ENCODE measurements around the gene REV1.

REV1 gene

DNA sequence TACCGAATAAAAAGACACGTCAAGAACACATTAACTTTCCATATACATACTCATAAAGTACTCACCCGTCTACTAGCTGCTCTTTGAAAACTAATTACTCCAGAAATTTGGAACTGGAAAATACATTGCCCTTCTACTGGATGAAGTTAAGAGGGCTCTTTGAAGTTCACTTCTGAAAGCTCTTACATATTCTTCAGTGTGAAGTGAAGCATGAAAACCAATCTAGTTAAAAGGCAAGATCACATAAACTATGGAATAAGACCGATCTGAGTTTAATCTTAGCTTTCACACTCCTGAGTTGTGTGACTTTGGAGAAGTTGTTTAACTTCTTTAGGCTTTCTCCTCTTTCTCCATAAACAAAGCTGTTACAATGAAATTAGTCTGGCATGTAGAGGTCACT lies 38.5 kb downstream of the REV1 start:
- H3K27me3 ChIP-seq (replicated peaks in 2 of 5; ENCODE audit: control insufficient read depth in 4 of 5, insufficient read depth in 5 of 5, low read length in 4 of 5), result no peaks in the 10 kb centered on the region
- peaks cover 5 to 57% (median 29%) of the 10 kb centered on the region in 4 experiments for H3K36me3 ChIP-seq (ENCODE audit: control insufficient read depth in 4 of 4, insufficient read depth in 4 of 4, low read length in 3 of 4)
- ChIA-PET POLR2A (no interaction called here), CTCF (interaction anchor here (1.0 to 2.5 kb wide), 3 partner anchors 9 to 39 kb away, joined by 6 to 11 read pairs (median 9); partner anchors contain the start of gene REV1)
- 100% methylated on average over 2 of the region's 4 CpGs for WGBS (ENCODE audit: insufficient coverage)
- DNase-seq, result no peak
- H3K4me3 ChIP-seq (ENCODE audit: control insufficient read depth in 1 of 7, extremely low read depth in 1 of 7, insufficient read depth in 4 of 7, low read depth in 2 of 7, low read length in 6 of 7), result no peak overlapping the region
- no peaks in the 10 kb centered on the region for H3K4me1 ChIP-seq (ENCODE audit: control extremely low read depth in 1 of 4, control insufficient read depth in 4 of 4, insufficient read depth in 4 of 4, low read length in 3 of 4)
- H3K27ac ChIP-seq (ENCODE audit: insufficient read depth in 1 of 2, low read depth in 1 of 2, low read length in 2 of 2, poor library complexity in 1 of 2, severe bottlenecking in 2 of 2), result no peak overlapping the region
- H3K9me3 ChIP-seq (ENCODE audit: control extremely low read depth in 1 of 5, control insufficient read depth in 4 of 5, insufficient read depth in 2 of 5, low read depth in 1 of 5, low read length in 4 of 5), result no peaks in the 10 kb centered on the region

- no peaks in the 10 kb centered on the region for H3K9me3 ChIP-seq (ENCODE audit: control extremely low read depth in 1 of 5, control insufficient read depth in 4 of 5, insufficient read depth in 2 of 5, low read depth in 1 of 5, low read length in 4 of 5)
- ChIA-PET CTCF (interaction anchor here (1.0 to 2.5 kb wide), 3 partner anchors 8 to 40 kb away, joined by 6 to 11 read pairs (median 9); partner anchors contain the start of gene REV1), POLR2A (no interaction called here)
- H3K4me3 ChIP-seq (ENCODE audit: control insufficient read depth in 1 of 7, extremely low read depth in 1 of 7, insufficient read depth in 4 of 7, low read depth in 2 of 7, low read length in 6 of 7), result no peak overlapping the region
- no peaks in the 10 kb centered on the region for H3K27me3 ChIP-seq (replicated peaks in 2 of 5; ENCODE audit: control insufficient read depth in 4 of 5, insufficient read depth in 5 of 5, low read length in 4 of 5)
- H3K36me3 ChIP-seq (ENCODE audit: control insufficient read depth in 4 of 4, insufficient read depth in 4 of 4, low read length in 3 of 4), result peaks cover 2 to 47% (median 25%) of the 10 kb centered on the region in 4 experiments
- no peaks in the 10 kb centered on the region for H3K4me1 ChIP-seq (ENCODE audit: control extremely low read depth in 1 of 4, control insufficient read depth in 4 of 4, insufficient read depth in 4 of 4, low read length in 3 of 4)
- no peak for DNase-seq
- no CpG with 5 or more reads among the region's 1 CpG for WGBS (ENCODE audit: insufficient coverage)
- no peak overlapping the region for H3K27ac ChIP-seq (ENCODE audit: insufficient read depth in 1 of 2, low read depth in 1 of 2, low read length in 2 of 2, poor library complexity in 1 of 2, severe bottlenecking in 2 of 2)
Measured at GRCh38 chr2:99450199-99450598, 39.6 kb downstream of the REV1 start.

DNA sequence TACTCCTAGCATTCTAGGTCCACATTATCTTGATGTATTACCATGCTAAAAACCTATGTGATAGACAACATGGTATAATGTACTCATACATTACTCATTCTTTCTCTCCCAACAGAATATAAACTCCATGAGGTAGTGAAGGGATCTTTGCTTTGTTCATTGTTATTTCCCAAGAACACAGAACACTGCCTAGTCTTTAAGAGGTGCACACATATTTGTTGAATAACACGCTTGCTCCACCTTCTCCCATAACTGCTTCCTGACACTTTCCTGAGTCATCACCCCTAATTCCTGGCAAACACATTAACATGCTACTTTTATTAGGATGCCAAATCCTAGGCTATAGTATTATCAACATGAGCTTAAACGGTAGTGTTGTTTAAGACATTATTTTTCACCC lies 41.3 kb downstream of the REV1 start:
- CTCF ChIA-PET, result interaction anchor here (1.5 kb wide), 1 partner anchor 17 kb away, joined by 3 read pairs; no protein-coding TSS in a partner anchor
- no peaks in the 10 kb centered on the region for H3K4me1 ChIP-seq (ENCODE audit: control extremely low read depth in 1 of 4, control insufficient read depth in 4 of 4, insufficient read depth in 4 of 4, low read length in 3 of 4)
- DNase-seq, result no peak
- H3K27ac ChIP-seq (ENCODE audit: insufficient read depth in 1 of 2, low read depth in 1 of 2, low read length in 2 of 2, poor library complexity in 1 of 2, severe bottlenecking in 2 of 2), result no peak overlapping the region
- H3K9me3 ChIP-seq (ENCODE audit: control extremely low read depth in 1 of 5, control insufficient read depth in 4 of 5, insufficient read depth in 2 of 5, low read depth in 1 of 5, low read length in 4 of 5), result no peaks in the 10 kb centered on the region
- H3K36me3 ChIP-seq (ENCODE audit: control insufficient read depth in 4 of 4, insufficient read depth in 4 of 4, low read length in 3 of 4), result peaks cover 2 to 42% (median 24%) of the 10 kb centered on the region in 4 experiments
- H3K27me3 ChIP-seq (replicated peaks in 2 of 5; ENCODE audit: control insufficient read depth in 4 of 5, insufficient read depth in 5 of 5, low read length in 4 of 5), result no peaks in the 10 kb centered on the region
- WGBS (ENCODE audit: insufficient coverage), result no CpG with 5 or more reads among the region's 2 CpGs
- no peak overlapping the region for H3K4me3 ChIP-seq (ENCODE audit: control insufficient read depth in 1 of 7, extremely low read depth in 1 of 7, insufficient read depth in 4 of 7, low read depth in 2 of 7, low read length in 6 of 7)
- POLR2A ChIA-PET, result no interaction called here

- Histone ChIP-seq H3K4me3 (ENCODE audit: control insufficient read depth in 1 of 7, extremely low read depth in 1 of 7, insufficient read depth in 4 of 7, low read depth in 2 of 7, low read length in 6 of 7) (no peak overlapping the region), H3K27ac (ENCODE audit: insufficient read depth in 1 of 2, low read depth in 1 of 2, low read length in 2 of 2, poor library complexity in 1 of 2, severe bottlenecking in 2 of 2) (no peak overlapping the region), H3K9me3 (ENCODE audit: control extremely low read depth in 1 of 5, control insufficient read depth in 4 of 5, insufficient read depth in 2 of 5, low read depth in 1 of 5, low read length in 4 of 5) (no peaks in the 10 kb centered on the region), H3K36me3 (ENCODE audit: control insufficient read depth in 4 of 4, insufficient read depth in 4 of 4, low read length in 3 of 4) (peaks cover 5 to 42% (median 19%) of the 10 kb centered on the region in 4 experiments), H3K27me3 (replicated peaks in 2 of 5; ENCODE audit: control insufficient read depth in 4 of 5, insufficient read depth in 5 of 5, low read length in 4 of 5) (no peaks in the 10 kb centered on the region), H3K4me1 (ENCODE audit: control extremely low read depth in 1 of 4, control insufficient read depth in 4 of 4, insufficient read depth in 4 of 4, low read length in 3 of 4) (no peaks in the 10 kb centered on the region)
- ChIA-PET CTCF (no interaction called here), POLR2A (no interaction called here)
- DNase-seq, result no peak
- 85% methylated on average over 2 of the region's 4 CpGs for WGBS (ENCODE audit: insufficient coverage)
Measured at GRCh38 chr2:99445065-99445464, 44.8 kb downstream of the REV1 start.

DNA sequence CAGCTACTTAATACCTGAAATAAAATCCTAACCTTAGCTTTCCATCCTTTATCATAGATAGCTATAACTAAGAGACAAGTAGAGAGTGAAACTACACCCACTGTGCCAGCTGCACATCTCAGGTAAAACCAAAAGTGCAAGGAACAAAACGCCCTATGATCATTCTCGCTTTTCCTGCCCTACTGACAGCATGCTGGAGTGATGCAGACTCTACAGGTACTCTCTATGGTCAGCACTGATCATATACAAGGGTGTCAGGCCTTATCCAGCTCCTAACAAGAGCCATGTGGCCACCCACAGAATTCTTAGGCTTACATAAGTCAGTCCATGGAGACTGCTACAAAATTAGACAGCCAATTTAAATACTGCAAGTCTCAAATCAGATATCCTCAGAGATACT lies 45.6 kb downstream of the REV1 start:
- no peak overlapping the region for H3K4me3 ChIP-seq (ENCODE audit: control insufficient read depth in 1 of 7, extremely low read depth in 1 of 7, insufficient read depth in 4 of 7, low read depth in 2 of 7, low read length in 6 of 7)
- H3K4me1 ChIP-seq (ENCODE audit: control extremely low read depth in 1 of 4, control insufficient read depth in 4 of 4, insufficient read depth in 4 of 4, low read length in 3 of 4), result no peaks in the 10 kb centered on the region
- no peaks in the 10 kb centered on the region for H3K9me3 ChIP-seq (ENCODE audit: control extremely low read depth in 1 of 5, control insufficient read depth in 4 of 5, insufficient read depth in 2 of 5, low read depth in 1 of 5, low read length in 4 of 5)
- CTCF ChIA-PET, result interaction anchor here (2.8 kb wide), 1 partner anchor 47 kb away, joined by 13 read pairs; the partner anchor contains the start of gene REV1
- POLR2A ChIA-PET, result interaction anchor here (0.5 kb wide), 1 partner anchor 1631 kb away, joined by 3 read pairs; no protein-coding TSS in a partner anchor
- WGBS (ENCODE audit: insufficient coverage), result 100% methylated on average over 2 of the region's 2 CpGs
- no peak for DNase-seq
- H3K27ac ChIP-seq (ENCODE audit: insufficient read depth in 1 of 2, low read depth in 1 of 2, low read length in 2 of 2, poor library complexity in 1 of 2, severe bottlenecking in 2 of 2), result no peak overlapping the region
- H3K36me3 ChIP-seq (ENCODE audit: control insufficient read depth in 4 of 4, insufficient read depth in 4 of 4, low read length in 3 of 4), result peaks cover 5 to 42% (median 20%) of the 10 kb centered on the region in 4 experiments
- H3K27me3 ChIP-seq (replicated peaks in 2 of 5; ENCODE audit: control insufficient read depth in 4 of 5, insufficient read depth in 5 of 5, low read length in 4 of 5), result no peaks in the 10 kb centered on the region

DNA sequence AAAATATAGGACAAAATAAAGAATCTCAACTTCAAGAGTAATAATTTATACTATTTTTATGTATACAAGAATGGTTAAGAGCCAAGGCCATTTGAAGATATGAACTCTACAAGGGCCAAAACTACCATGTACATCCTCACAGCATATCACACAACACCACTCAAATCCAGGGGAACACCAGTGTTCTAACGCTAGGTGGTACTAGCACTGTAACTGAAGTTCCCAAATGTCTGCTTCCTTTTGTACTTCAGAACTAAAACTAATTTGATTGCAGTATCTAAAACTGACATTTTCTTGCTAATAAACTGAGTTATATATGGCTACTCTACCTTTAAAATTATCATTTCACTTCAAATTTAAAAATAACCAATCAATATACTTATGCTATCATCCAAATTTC lies 47.0 kb downstream of the REV1 start:
- no peak overlapping the region for H3K4me3 ChIP-seq (ENCODE audit: control insufficient read depth in 1 of 7, extremely low read depth in 1 of 7, insufficient read depth in 4 of 7, low read depth in 2 of 7, low read length in 6 of 7)
- 60% methylated on average over 1 of the region's 1 CpG for WGBS (ENCODE audit: insufficient coverage)
- peaks cover 10 to 45% (median 21%) of the 10 kb centered on the region in 4 experiments for H3K36me3 ChIP-seq (ENCODE audit: control insufficient read depth in 4 of 4, insufficient read depth in 4 of 4, low read length in 3 of 4)
- ChIA-PET CTCF (interaction anchor here (0.7 to 2.8 kb wide), 5 partner anchors 8 to 48 kb away, joined by 3 to 13 read pairs (median 6); partner anchors contain the start of gene REV1), POLR2A (no interaction called here)
- H3K4me1 ChIP-seq (ENCODE audit: control extremely low read depth in 1 of 4, control insufficient read depth in 4 of 4, insufficient read depth in 4 of 4, low read length in 3 of 4), result no peaks in the 10 kb centered on the region
- H3K27ac ChIP-seq (ENCODE audit: insufficient read depth in 1 of 2, low read depth in 1 of 2, low read length in 2 of 2, poor library complexity in 1 of 2, severe bottlenecking in 2 of 2), result no peak overlapping the region
- no peaks in the 10 kb centered on the region for H3K27me3 ChIP-seq (replicated peaks in 2 of 5; ENCODE audit: control insufficient read depth in 4 of 5, insufficient read depth in 5 of 5, low read length in 4 of 5)
- no peaks in the 10 kb centered on the region for H3K9me3 ChIP-seq (ENCODE audit: control extremely low read depth in 1 of 5, control insufficient read depth in 4 of 5, insufficient read depth in 2 of 5, low read depth in 1 of 5, low read length in 4 of 5)
- DNase-seq, result peak; percentile 38 to 73 (median 63)

DNA sequence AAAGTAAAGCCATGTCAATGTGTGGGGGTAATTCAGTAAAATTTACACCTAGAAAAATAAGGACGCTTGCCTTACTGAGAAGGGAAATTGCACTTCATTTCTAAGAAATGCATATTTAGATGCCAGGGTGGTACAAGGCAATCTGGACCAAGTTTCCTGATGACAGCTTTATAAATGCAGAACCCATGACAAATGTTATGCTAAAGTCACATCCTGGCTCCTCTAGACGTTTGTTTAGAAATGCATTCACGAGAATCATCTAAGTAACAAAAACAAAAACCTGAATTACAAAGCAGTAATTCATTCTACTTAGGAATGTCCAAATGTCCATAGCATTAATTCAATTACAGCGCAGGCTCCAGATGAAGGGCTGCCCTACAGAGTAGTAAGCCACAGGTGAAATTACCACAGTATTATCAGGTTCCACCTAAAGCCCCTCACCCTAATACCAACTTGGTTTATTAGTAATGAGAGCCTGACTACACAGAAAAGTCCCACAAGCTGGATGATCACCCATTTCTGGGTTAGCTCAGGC lies 49.8 kb downstream of the REV1 start:
- Histone ChIP-seq H3K4me1 (ENCODE audit: control extremely low read depth in 1 of 4, control insufficient read depth in 4 of 4, insufficient read depth in 4 of 4, low read length in 3 of 4) (peaks cover 0 to 2% (median 0%) of the 10 kb centered on the region in 4 experiments), H3K4me3 (ENCODE audit: control insufficient read depth in 1 of 7, extremely low read depth in 1 of 7, insufficient read depth in 4 of 7, low read depth in 2 of 7, low read length in 6 of 7) (no peak overlapping the region), H3K9me3 (ENCODE audit: control extremely low read depth in 1 of 5, control insufficient read depth in 4 of 5, insufficient read depth in 2 of 5, low read depth in 1 of 5, low read length in 4 of 5) (no peaks in the 10 kb centered on the region), H3K36me3 (ENCODE audit: control insufficient read depth in 4 of 4, insufficient read depth in 4 of 4, low read length in 3 of 4) (peaks cover 10 to 37% (median 16%) of the 10 kb centered on the region in 4 experiments), H3K27me3 (replicated peaks in 2 of 5; ENCODE audit: control insufficient read depth in 4 of 5, insufficient read depth in 5 of 5, low read length in 4 of 5) (no peaks in the 10 kb centered on the region), H3K27ac (ENCODE audit: insufficient read depth in 1 of 2, low read depth in 1 of 2, low read length in 2 of 2, poor library complexity in 1 of 2, severe bottlenecking in 2 of 2) (no peak overlapping the region)
- no peak for DNase-seq
- ChIA-PET CTCF (interaction anchor here (0.7 to 0.9 kb wide), 2 partner anchors 50 to 51 kb away, joined by 3 read pairs; partner anchors contain the start of gene REV1), POLR2A (no interaction called here)
- 64% methylated on average over 3 of the region's 4 CpGs for WGBS (ENCODE audit: insufficient coverage)

Data from common myeloid progenitor, CD34-positive (primary cell).